Stomach (tissue), 4 donors: Measurements from ENCODE around the gene LILRB3.

ENCODE experiments used
- EP300 ChIP-seq: sonication (generic); formaldehyde crosslinking; IDR thresholded peaks from one replicate; pipeline ENCODE4 v1.6.1; 2017; ENCODE audit warnings: antibody characterized with exemption
- POLR2A ChIP-seq, 4 donors: fragments of 450-650 bp; IDR thresholded peaks; one replicate each; pipeline ENCODE4 v1.6.1; 2016; ENCODE audit warnings: antibody characterized with exemption in 4 of 4, control low read depth in 2 of 4, mild to moderate bottlenecking in 1 of 4, moderate library complexity in 1 of 4
- POLR2AphosphoS5 ChIP-seq, 3 donors: sonication (generic); formaldehyde crosslinking; IDR thresholded peaks; one replicate each; pipeline ENCODE4 v1.6.1; 2016; ENCODE audit warnings: antibody characterized with exemption in 3 of 3
- TF ChIP-seq, protein P1 (sequence below), 7 experiments: fragments of 450-650 bp in 4 of 7; fragments of 200-600 bp in 3 of 7; sonication (generic) in 3 of 7; IDR thresholded peaks; one replicate each; pipeline ENCODE4 v1.5.1; 2016 to 2019; ENCODE audit warnings: antibody characterized with exemption in 7 of 7, control low read depth in 2 of 7, mild to moderate bottlenecking in 1 of 7

DNA sequence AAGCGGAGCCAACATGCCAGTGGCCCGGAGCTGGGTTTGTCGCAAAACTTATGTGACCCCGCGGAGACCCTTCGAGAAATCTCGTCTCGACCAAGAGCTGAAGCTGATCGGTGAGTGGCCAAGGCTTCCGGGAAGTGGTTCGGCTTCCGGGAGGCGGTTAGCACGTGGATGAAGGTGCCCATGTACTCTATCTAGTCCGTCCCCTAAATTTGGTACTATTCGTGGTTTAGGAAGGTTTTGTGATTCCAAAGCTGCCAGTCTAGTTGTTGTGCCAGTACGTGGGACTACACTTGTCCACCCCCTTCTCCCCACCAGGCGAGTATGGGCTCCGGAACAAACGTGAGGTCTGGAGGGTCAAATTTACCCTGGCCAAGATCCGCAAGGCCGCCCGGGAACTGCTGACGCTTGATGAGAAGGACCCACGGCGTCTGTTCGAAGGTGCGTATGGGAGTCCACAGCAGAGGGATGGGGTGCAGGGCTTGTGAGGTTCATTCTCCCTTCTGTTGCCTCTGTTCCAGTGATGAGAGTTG, 21.6 kb downstream of the LILRB3 start:
- TF ChIP-seq, protein P1, sequence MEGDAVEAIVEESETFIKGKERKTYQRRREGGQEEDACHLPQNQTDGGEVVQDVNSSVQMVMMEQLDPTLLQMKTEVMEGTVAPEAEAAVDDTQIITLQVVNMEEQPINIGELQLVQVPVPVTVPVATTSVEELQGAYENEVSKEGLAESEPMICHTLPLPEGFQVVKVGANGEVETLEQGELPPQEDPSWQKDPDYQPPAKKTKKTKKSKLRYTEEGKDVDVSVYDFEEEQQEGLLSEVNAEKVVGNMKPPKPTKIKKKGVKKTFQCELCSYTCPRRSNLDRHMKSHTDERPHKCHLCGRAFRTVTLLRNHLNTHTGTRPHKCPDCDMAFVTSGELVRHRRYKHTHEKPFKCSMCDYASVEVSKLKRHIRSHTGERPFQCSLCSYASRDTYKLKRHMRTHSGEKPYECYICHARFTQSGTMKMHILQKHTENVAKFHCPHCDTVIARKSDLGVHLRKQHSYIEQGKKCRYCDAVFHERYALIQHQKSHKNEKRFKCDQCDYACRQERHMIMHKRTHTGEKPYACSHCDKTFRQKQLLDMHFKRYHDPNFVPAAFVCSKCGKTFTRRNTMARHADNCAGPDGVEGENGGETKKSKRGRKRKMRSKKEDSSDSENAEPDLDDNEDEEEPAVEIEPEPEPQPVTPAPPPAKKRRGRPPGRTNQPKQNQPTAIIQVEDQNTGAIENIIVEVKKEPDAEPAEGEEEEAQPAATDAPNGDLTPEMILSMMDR (IDR thresholded peaks at IDR 0.05) = no peak
- TF ChIP-seq EP300 (no peak), POLR2A (IDR thresholded peaks at IDR 0.05) (no peak), POLR2AphosphoS5 (IDR thresholded peaks at IDR 0.05) (no peak)
